HG03025 (cell line): Measurements from ENCODE around the gene SLC6A8.

Experiments used
- ATAC-seq: cut with Tn5 transposase; IDR thresholded peaks from one replicate; pipeline ENCODE4 v1.9.1; 2021; ENCODE audit warnings: mild to moderate bottlenecking, moderate library complexity; ENCODE audit not compliant: unreplicated experiment, low FRiP score

The SLC6A8 gene

GRCh38 chrX:153647461-153648357, 40.0 kb upstream of the SLC6A8 start:
- ATAC-seq = no peak

GRCh38 chrX:153648358-153649177, 39.2 kb upstream of the SLC6A8 start:
- ATAC-seq = no peak

GRCh38 chrX:153649178-153649914, 38.4 kb upstream of the SLC6A8 start:
- no peak for ATAC-seq

- no peak for ATAC-seq
Observed at GRCh38 chrX:153649915-153650782, 37.6 kb upstream of the SLC6A8 start.

- ATAC-seq = no peak
Observed at GRCh38 chrX:153650959-153651358, 36.8 kb upstream of the SLC6A8 start.

GRCh38 chrX:153651540-153652079, 36.1 kb upstream of the SLC6A8 start:
- ATAC-seq = no peak

- no peak for ATAC-seq
Observed at GRCh38 chrX:153653556-153653955, 34.2 kb upstream of the SLC6A8 start.

- ATAC-seq = no peak
Observed at GRCh38 chrX:153657161-153657560, 30.6 kb upstream of the SLC6A8 start.

GRCh38 chrX:153659268-153659667, 28.5 kb upstream of the SLC6A8 start:
- ATAC-seq = no peak

- ATAC-seq = no peak
Observed at GRCh38 chrX:153662266-153662665, 25.5 kb upstream of the SLC6A8 start.

GRCh38 chrX:153665726-153666306, 21.9 kb upstream of the SLC6A8 start:
- no peak for ATAC-seq

- no peak for ATAC-seq
Observed at GRCh38 chrX:153667281-153667955, 20.3 kb upstream of the SLC6A8 start.

- ATAC-seq = no peak
Observed at GRCh38 chrX:153667956-153668396, 19.8 kb upstream of the SLC6A8 start.

- no peak for ATAC-seq
Observed at GRCh38 chrX:153668423-153669173, 19.1 kb upstream of the SLC6A8 start.

GRCh38 chrX:153669174-153669890, 18.4 kb upstream of the SLC6A8 start:
- no peak for ATAC-seq

GRCh38 chrX:153669901-153670731, 17.6 kb upstream of the SLC6A8 start:
- ATAC-seq = no peak
